GM18858 (cell line): ENCODE results near the gene LYRM4.

Experiments
- ATAC-seq: cut with Tn5 transposase; IDR thresholded peaks from one replicate; pipeline ENCODE4 v1.9.1; 2021; ENCODE audit not compliant: unreplicated experiment

Gene LYRM4

DNA sequence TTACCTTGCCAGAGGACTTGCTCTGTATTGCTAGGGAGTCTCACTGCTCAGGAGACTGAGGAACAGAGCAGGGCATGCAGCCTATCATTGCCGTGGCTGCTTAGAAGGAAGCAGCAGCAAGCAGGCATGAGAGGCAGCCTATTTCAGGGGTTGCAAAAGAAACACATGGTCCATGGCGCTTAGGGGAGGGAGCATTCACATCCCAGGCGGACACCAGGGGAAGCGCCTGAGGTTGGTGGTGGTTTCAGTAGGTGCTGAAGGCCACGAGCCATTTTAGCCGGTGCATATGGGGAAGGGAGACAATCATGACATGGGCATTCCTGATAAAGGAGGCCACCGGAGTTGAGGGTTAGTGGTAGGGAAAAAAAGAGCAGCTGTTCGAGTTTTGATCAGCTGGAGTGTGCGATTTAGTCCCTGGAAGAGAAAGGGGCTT lies 21.5 kb upstream of the LYRM4 start:
- ATAC-seq, result no peak

- ATAC-seq, result no peak
Observed at GRCh38 chr6:5280920-5281319, 20.2 kb upstream of the LYRM4 start.

GRCh38 chr6:5279891-5280338 lies 19.2 kb upstream of the LYRM4 start:
- no peak for ATAC-seq

- no peak for ATAC-seq
Observed at GRCh38 chr6:5278565-5279120, 17.9 kb upstream of the LYRM4 start.

DNA sequence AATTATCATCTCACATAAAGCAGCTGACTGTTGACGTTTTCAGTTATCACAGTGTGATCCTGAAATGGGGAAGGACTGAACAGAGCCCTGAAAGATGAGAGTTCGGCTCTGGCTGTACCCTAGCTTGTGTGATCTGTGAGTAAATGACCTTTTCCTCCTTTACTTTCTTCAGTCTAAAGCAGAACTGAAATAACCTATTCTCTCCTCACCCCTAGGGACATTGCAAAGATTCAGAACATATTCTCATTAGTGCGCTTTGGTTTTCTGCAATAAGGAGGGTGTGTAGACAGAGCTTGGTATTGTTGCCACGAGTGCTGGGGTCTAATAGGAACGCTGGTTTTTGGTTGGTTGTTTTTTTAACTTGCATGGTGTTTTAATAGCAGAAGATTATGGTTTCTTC lies 17.3 kb upstream of the LYRM4 start:
- ATAC-seq, result peak; percentile 59

DNA sequence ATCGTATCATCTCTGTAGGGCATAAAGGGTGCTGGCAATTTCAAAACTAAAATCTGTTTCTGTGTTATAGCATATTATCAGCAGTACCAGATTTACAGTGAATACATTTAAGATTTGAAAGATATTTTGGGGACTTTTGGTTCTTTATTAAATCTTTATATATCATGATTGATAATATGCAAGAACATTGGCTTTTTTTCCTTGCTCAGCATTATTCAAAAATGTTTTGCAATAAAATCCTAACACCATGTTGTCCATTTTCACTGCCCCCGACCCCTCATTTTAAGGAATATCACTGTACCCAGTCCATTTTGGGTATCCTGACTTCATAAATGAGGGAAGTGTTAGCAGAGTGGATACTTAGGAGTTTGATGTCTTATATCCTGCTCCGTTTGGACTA lies 16.8 kb upstream of the LYRM4 start:
- ATAC-seq, result no peak

DNA sequence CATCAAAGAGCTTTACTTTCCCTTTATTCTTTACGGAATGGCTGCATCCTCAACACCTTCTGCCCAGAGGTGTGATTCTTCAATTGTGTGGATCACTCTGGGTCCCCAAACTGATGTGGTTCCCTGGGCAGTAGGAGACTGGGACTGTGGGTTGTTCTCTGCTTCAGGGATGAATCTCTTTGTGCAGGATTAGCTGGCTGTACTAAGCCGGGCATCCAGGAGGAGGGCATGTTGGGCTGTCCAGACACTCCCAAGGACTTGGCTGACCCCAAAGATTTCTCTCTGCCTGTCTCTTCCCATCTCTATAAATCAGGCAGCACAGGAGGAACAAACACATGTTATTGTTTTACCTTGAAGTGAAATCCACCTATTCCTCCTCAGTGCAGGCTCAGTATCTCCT lies 15.8 kb upstream of the LYRM4 start:
- no peak for ATAC-seq

DNA sequence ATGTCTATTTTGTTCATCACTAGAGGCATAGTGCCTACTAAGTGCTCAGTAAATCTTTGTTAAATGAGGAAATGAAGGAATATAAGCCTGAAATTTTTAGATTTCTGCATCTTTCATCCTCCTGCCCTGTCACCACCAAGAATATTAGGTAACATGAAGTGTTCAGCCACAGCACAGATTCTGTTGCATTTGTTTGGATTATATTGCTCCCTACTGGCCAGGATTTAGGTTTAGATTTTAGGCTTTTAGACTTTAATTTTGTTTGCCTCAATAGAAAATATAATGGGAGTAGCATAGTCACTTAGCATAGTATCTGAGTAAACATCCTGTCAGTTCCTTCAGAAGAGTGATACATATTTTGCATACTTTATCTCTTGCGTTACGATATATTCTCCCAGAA lies 14.7 kb upstream of the LYRM4 start:
- ATAC-seq, result no peak

- ATAC-seq, result no peak
Observed at GRCh38 chr6:5274231-5274630, 13.5 kb upstream of the LYRM4 start.

GRCh38 chr6:5271926-5272325 lies 11.2 kb upstream of the LYRM4 start:
- no peak for ATAC-seq

- ATAC-seq, result no peak
Observed at GRCh38 chr6:5270093-5270680, 9.4 kb upstream of the LYRM4 start.

DNA sequence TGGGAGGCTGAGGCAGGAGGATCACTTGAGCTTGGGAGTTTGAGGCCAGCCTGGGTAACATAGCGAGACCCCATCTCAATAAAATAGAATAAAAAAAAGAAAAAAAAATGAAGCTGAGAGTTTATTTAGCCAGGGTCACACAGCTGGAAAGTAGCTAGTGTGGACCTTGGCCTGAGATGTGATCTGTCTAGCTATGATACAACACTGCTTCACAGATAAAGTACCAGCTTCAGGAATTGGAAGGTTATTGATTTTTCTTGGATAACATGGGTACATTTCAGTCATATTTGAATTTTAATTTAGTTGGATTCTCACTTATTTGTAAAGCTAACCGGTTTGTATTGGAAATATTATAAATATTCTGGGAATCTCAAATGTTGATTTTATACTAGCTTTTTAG lies 5.7 kb upstream of the LYRM4 start:
- no peak for ATAC-seq

DNA sequence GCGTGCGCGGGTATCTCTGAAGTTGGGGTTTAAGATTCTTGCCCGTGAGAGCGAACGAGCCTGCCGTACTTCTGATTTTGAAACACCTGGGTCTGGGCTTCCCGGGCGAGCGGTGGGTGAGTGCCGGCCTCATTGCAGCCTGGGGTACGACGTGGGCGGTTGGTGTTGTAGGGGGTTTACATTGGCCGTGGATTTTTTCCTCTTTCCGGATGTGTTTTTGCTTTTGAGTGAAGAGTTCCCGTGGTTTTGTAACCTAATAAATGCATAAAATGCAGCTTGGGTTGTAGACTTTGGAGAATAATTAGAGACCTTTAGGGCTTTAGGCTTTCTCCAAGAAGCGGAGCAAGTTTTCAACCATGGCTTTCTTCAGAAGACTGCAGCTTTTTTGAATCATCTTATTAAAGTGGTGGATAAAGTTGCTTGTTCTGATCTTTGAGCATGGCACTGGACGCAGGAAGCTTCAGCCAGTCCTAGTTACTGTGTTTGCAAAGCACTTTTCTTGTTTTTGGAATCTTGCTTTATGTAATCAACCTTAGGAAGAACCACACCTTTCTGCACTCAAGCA lies 877 bp upstream of the LYRM4 start:
- ATAC-seq, result no peak

GRCh38 chr6:5260111-5260620 lies 584 bp downstream of the LYRM4 start:
- peak; percentile 58 for ATAC-seq

- no peak for ATAC-seq
Observed at GRCh38 chr6:5259428-5259827, 1.3 kb downstream of the LYRM4 start.

DNA sequence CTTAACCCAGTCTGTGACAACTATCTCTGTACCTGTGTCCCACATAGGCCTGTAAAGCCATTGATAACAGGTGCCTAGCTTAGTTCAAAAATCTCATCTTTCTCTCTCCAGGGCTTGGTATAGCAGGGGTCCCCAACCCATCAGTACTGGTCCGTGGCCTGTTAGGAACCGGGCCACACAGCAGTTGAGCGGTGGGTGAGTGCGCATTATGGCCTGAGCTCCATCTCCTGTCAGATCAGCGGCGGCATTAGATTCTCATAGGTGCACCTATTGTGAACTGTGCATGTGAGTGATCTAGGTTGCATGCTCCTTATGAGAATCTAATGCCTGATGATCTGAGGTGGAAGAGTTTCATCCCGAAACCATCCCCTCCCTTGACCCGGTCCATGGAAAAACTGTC lies 3.4 kb downstream of the LYRM4 start:
- no peak for ATAC-seq

DNA sequence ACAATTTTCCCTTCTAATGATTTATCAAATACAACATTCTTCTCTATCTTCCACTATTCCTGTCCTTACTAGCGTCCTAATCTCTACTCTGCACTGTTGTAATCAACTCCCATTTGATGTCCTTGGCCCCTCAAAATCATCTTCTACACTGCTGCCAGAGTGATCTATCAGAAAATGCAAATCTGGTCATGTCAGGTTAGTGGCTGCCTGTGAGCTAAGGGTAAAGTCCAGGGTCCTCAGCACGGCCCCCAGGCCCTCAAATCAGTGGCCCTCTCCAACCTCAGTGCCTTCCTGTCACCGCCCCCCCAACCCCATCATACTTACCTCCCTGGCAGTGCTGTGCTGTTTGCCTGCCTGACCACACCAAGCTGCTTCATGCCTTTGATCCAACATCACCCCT lies 3.8 kb downstream of the LYRM4 start:
- no peak for ATAC-seq

DNA sequence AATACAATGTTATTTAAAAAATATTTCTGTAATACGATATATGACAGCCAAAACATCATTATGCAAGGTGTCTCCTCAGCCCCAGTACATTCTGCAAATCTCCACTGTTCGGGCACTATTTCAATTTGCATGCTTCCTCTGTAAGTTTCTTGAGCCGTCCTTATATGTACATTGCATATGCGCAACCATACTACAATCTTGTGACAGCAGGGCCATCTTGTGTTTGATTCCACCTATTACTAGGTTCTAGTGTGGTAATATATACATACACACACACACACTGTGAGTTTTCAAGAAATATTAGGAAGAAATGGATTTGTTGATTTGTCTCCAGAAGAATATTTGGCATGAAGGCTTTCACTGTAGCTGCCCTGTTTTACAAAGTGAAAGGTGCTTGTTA lies 9.8 kb downstream of the LYRM4 start:
- ATAC-seq, result no peak

DNA sequence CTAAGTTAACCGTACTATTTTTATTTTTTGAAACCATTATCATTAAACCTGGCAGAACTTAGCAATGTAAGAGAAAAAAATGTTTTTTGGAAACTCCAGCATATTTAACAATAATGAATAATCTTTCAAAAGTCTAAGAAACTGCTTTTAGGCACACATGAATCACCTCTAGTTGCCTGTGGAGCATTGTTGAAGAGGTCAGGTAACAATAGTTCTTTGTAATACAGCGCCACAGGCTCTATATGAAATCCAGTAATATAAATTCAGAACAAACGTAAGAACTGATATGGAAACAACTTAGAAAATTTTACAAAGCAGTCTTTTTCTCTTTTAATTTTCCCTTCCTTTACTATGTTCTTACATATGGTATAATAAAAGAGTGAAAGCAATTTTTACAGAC lies 10.3 kb downstream of the LYRM4 start:
- no peak for ATAC-seq

GRCh38 chr6:5249451-5250122 lies 11.2 kb downstream of the LYRM4 start:
- no peak for ATAC-seq

DNA sequence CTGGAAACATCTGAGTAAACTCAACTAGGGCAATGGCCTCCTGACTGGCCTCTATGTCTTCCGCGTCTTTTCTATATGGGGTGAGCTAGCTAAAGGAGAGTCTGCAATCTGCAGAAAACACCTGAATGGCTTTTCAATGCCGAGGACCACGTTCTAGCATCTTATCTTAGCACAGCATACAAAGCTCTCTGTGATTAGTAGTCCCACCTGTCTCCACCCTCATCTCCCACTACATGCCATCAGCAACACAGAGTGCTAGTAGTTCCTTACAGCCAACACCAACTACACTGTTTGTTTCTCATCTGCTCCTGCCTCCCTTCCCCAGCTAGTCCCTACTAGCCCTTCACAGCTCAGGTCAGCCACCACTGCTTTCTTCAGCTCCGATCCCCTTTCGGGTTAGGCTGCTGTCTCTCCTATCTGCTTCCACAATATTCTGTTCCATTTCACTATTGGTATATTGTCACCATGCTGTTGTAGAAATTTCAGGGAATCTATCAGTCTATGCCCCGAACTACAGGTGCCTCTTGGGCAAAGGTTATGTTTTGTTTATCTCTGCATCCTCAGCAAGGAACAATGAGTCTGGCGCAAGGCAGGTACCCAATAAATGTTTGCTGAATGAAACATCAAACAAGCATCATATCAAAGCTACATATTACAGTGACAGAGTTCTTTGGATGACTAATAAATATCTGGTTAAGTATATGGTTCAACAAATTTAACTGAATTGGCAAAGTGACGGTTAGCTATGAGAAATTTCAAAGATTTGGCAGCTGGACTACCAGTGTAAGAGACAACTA lies 12.2 kb downstream of the LYRM4 start:
- no peak for ATAC-seq
